Measurements from ENCODE around the gene ABCC2.

Gene ABCC2

DNA sequence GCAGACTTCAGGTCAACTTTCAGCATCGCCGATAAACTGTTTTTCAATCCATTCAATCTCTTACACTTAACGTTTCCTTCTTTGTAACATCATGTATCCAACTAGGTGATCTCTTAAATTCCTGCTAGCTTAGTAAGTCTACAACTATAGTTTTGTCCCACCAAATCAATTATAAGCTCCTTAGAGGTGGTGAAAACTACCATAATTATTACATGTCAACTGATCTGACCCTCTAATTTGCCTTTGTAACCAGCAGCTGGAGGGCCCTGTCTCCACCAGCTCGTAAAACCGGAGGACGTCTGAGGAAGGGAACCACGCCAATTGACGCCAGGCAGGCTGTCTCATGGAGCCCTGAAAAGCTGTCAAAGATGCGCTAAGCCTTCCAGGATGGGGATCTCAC is 113.4 kb downstream of the ABCC2 start:
- TF ChIP-seq, protein P1, sequence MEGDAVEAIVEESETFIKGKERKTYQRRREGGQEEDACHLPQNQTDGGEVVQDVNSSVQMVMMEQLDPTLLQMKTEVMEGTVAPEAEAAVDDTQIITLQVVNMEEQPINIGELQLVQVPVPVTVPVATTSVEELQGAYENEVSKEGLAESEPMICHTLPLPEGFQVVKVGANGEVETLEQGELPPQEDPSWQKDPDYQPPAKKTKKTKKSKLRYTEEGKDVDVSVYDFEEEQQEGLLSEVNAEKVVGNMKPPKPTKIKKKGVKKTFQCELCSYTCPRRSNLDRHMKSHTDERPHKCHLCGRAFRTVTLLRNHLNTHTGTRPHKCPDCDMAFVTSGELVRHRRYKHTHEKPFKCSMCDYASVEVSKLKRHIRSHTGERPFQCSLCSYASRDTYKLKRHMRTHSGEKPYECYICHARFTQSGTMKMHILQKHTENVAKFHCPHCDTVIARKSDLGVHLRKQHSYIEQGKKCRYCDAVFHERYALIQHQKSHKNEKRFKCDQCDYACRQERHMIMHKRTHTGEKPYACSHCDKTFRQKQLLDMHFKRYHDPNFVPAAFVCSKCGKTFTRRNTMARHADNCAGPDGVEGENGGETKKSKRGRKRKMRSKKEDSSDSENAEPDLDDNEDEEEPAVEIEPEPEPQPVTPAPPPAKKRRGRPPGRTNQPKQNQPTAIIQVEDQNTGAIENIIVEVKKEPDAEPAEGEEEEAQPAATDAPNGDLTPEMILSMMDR (IDR thresholded peaks at IDR 0.05): no peak
